K562 (cell line): ENCODE measurements around the gene OR2T29. TPM values are rescaled to one million over a fixed set of nuclear protein-coding genes. Genes with fewer than 3 reads are reported as not detected.

ENCODE experiments used
- ATAC-seq: fragments of 200-7000 bp; cut with Tn5 transposase; 3 replicates; pipeline ENCODE4 v1.9.1; 2020; ENCODE audit warnings: moderate library complexity
- BruUV-seq: library from RNA; stranded (reverse); fragments of 400-500 nt; replicated peaks from 2 replicates; lab custom pipeline; 2021; lab: Mats Ljungman, UMichigan
- CTCF ChIA-PET: fragments of 300-600 bp; formaldehyde crosslinking; extraction: SDS; loops from one replicate; lab custom pipeline; 2021; ENCODE audit warnings: low intra/inter-chr PET ratio; lab: Yijun Ruan, JAX
- POLR2A ChIA-PET: fragments of 300-600, 350-650 bp; sonication (Branson Sonifier 250); formaldehyde crosslinking; extraction: SDS; loops from one replicate; lab custom pipeline; 2021; ENCODE audit warnings: antibody characterized with exemption, inconsistent platforms; lab: Yijun Ruan, JAX
- DNase-seq, 4 experiments: peaks; one replicate each; pipeline versions ENCODE4 v3.0.0 to v3.0.0-alpha.2; 2011 to 2018; ENCODE audit warnings: low spot score in 3 of 4, mixed read lengths in 3 of 4; ENCODE audit errors: extremely low read depth in 1 of 4
- FAIRE-seq: peaks from 2 replicates; lab custom pipeline; 2011; peaks lifted over from hg19 to GRCh38; lab: Jason Lieb, UNC
- H2AFZ ChIP-seq: 2 replicates; pipeline ENCODE4 v1.6.0; 2011; ENCODE audit warnings: low read depth, low read length, control low read depth, inconsistent platforms
- H3K27ac ChIP-seq: fragments of 200-600 bp; 3 replicates; pipeline ENCODE4 v1.8.0; 2011; ENCODE audit warnings: low read depth, mild to moderate bottlenecking, control low read depth, inconsistent platforms, low read length, moderate library complexity, mixed read lengths; ENCODE audit errors: extremely low read depth
- H3K27me3 ChIP-seq, 2 experiments: fragments of 300-600 bp in 1 of 2; 2 replicates in 1 of 2; 3 replicates in 1 of 2; pipeline versions ENCODE4 v1.6.0 to v1.8.0; 2011; ENCODE audit warnings: inconsistent platforms in 2 of 2, low read length in 2 of 2, mild to moderate bottlenecking in 1 of 2, mixed read lengths in 1 of 2, moderate library complexity in 1 of 2; ENCODE audit not compliant: control insufficient read depth in 2 of 2, insufficient read depth in 2 of 2
- H3K36me3 ChIP-seq: fragments of 300-600 bp; 3 replicates; pipeline ENCODE4 v1.8.0; 2011; ENCODE audit warnings: mild to moderate bottlenecking, low read length, inconsistent platforms; ENCODE audit not compliant: control insufficient read depth, insufficient read depth
- H3K4me1 ChIP-seq, 2 experiments: fragments of 200-600 bp in 1 of 2; replicated peaks in 1 of 2; 2 replicates in 1 of 2; 3 replicates in 1 of 2; pipeline versions ENCODE4 v1.5.1 to v1.8.0; 2011; ENCODE audit warnings: inconsistent platforms in 2 of 2, low read length in 2 of 2, mild to moderate bottlenecking in 1 of 2, mixed read lengths in 1 of 2, moderate library complexity in 1 of 2; ENCODE audit not compliant: control insufficient read depth in 2 of 2, insufficient read depth in 2 of 2
- H3K4me2 ChIP-seq: 2 replicates; pipeline ENCODE4 v1.6.1; 2011; ENCODE audit warnings: low read length, control low read depth, inconsistent platforms, mixed read lengths; ENCODE audit not compliant: insufficient read depth
- H3K4me3 ChIP-seq: fragments of 200-600 bp; sonication (generic), shearing (Covaris generic); 2 replicates; pipeline ENCODE4 v1.5.1; 2016; ENCODE audit warnings: control low read depth, inconsistent platforms
- H3K79me2 ChIP-seq: fragments of 200-600 bp; 3 replicates; pipeline ENCODE4 v1.8.0; 2011; ENCODE audit warnings: low read length, inconsistent platforms; ENCODE audit not compliant: control insufficient read depth, insufficient read depth
- H3K9ac ChIP-seq, 2 experiments: 2 replicates each; pipeline versions ENCODE4 v1.6.0 to v1.6.1; 2011; ENCODE audit warnings: low read depth in 2 of 2, low read length in 2 of 2, control low read depth in 1 of 2, inconsistent platforms in 1 of 2, mild to moderate bottlenecking in 1 of 2, mixed read lengths in 1 of 2; ENCODE audit not compliant: insufficient read depth in 1 of 2
- H3K9me1 ChIP-seq: one replicate; pipeline ENCODE4 v1.6.0; 2011; ENCODE audit warnings: inconsistent platforms, mild to moderate bottlenecking, low read length, moderate library complexity; ENCODE audit not compliant: control insufficient read depth, insufficient read depth
- H3K9me3 ChIP-seq: replicated peaks from 2 replicates; pipeline ENCODE4 v1.5.1; 2011; ENCODE audit warnings: low read depth, low read length, inconsistent platforms; ENCODE audit not compliant: control insufficient read depth, insufficient read depth
- H4K20me1 ChIP-seq: replicated peaks from 2 replicates; pipeline ENCODE4 v1.6.1; 2011; ENCODE audit warnings: low read length, inconsistent platforms, mixed read lengths; ENCODE audit not compliant: control insufficient read depth, insufficient read depth
- ATF3 ChIP-seq, 2 experiments: fragments of 450-650 bp in 1 of 2; sonication (generic) in 1 of 2; formaldehyde crosslinking in 1 of 2; IDR thresholded peaks in 1 of 2; conservative IDR thresholded peaks in 1 of 2; 2 replicates each; pipeline versions ENCODE4 v1.6.1 to v1.8.1; 2016 to 2023; ENCODE audit warnings: mild to moderate bottlenecking in 2 of 2, moderate library complexity in 2 of 2, inconsistent platforms in 1 of 2, missing genetic modification reagents in 1 of 2
- CEBPG ChIP-seq, 3 experiments: fragments of 200-800 bp in 1 of 3; sonication (Bioruptor generic) in 1 of 3; sonication (generic) in 1 of 3; formaldehyde crosslinking in 1 of 3; IDR thresholded peaks in 2 of 3; conservative IDR thresholded peaks in 1 of 3; 2 replicates each; pipeline versions ENCODE4 v1.6.1 to v1.8.0; 2016 to 2022; ENCODE audit warnings: missing compliant biosample characterization in 2 of 3, missing genetic modification characterization in 2 of 3, mild to moderate bottlenecking in 1 of 3, missing genetic modification reagents in 1 of 3
- CXXC5 ChIP-seq: fragments of 250-450 bp; sonication (Bioruptor Pico); IDR thresholded peaks from 2 replicates; pipeline ENCODE4 v1.8.0; 2022; ENCODE audit warnings: inconsistent platforms, mild to moderate bottlenecking, moderate library complexity
- DMBX1 ChIP-seq: fragments of 250-450 bp; sonication (Bioruptor Pico); IDR thresholded peaks from 2 replicates; pipeline ENCODE4 v1.8.0; 2022; ENCODE audit warnings: inconsistent platforms, mild to moderate bottlenecking, moderate library complexity, borderline replicate concordance
- L3MBTL2 ChIP-seq: fragments of 450-650 bp; IDR thresholded peaks from 2 replicates; pipeline ENCODE4 v1.6.1; 2016; ENCODE audit warnings: mild to moderate bottlenecking, moderate library complexity
- MGA ChIP-seq: fragments of 450-650 bp; IDR thresholded peaks from 2 replicates; pipeline ENCODE4 v1.6.1; 2016; ENCODE audit warnings: mild to moderate bottlenecking, moderate library complexity
- NR1H2 ChIP-seq: sonication (generic); formaldehyde crosslinking; IDR thresholded peaks from 2 replicates; pipeline ENCODE4 v1.4.0; 2020; ENCODE audit warnings: mild to moderate bottlenecking, missing genetic modification reagents
- RBM17 ChIP-seq: fragments of 200-400 bp; formaldehyde crosslinking; IDR thresholded peaks from 2 replicates; pipeline ENCODE4 v1.6.1; 2017; ENCODE audit warnings: low read depth, mild to moderate bottlenecking, low read length, borderline replicate concordance
- SMAD4 ChIP-seq: fragments of 250-450 bp; sonication (Bioruptor Pico); conservative IDR thresholded peaks from 2 replicates; pipeline ENCODE4 v1.8.0; 2021; ENCODE audit warnings: inconsistent platforms, mild to moderate bottlenecking, moderate library complexity
- WGBS: fragments of 100-300 bp; shearing (Covaris generic); methylation state at CpG from one replicate; pipeline ENCODE4 v1.1.6; 2016; ENCODE audit warnings: low coverage, mixed read lengths; ENCODE audit not compliant: insufficient coverage; ENCODE audit errors: missing lambda C conversion rate; 5-methylcytosine and 5-hydroxymethylcytosine counted together
- in situ Hi-C: fragments of 300-500 bp; cut with MboI; formaldehyde crosslinking; loops from 4 replicates; pipeline ENCODE4 v1.15.0; 2018; ENCODE audit warnings: inconsistent platforms, mixed read lengths
- intact Hi-C: fragments of 100-400 bp; cut with micrococcal nuclease; formaldehyde crosslinking; loops from 2 replicates; pipeline ENCODE4 v1.14.2; 2022
- polyA plus RNA-seq, 8 experiments: library from polyadenylated mRNA; depleted of rRNA in 4 of 8; stranded (reverse) in 5 of 8; unstranded in 3 of 8; fragments of >200 nt; fragmentation: Nextera tagmentation in 2 of 8; fragmentation: Illumina TruSeq in 1 of 8; extraction: Ambion mirVana in 2 of 8; extraction: Trizol in 1 of 8; gene quantifications; 2 replicates each; pipeline versions ENCODE4 v1.2.1 to v1.2.3, GENCODE V29; 2011 to 2014; ENCODE audit warnings: inconsistent platforms in 1 of 8, missing spikeins in 1 of 8
- total RNA-seq, 7 experiments: library from RNA; depleted of rRNA in 6 of 7; stranded (reverse); fragments of >200 nt in 6 of 7; fragmentation: Illumina TruSeq in 2 of 7; extraction: Trizol in 2 of 7; gene quantifications; 2 replicates each; pipeline versions ENCODE4 v1.2.1 to v1.2.3, GENCODE V29; 2011 to 2021; ENCODE audit warnings: low replicate concordance in 1 of 7

Gene OR2T29
- total and polyA plus RNA-seq, 9 of the 15 experiments (the other 6 are each of a cell fraction or from before 2014, with no cell fraction given), result not detected

GRCh38 chr1:248597589-248597988 lies 35.0 kb upstream of the OR2T29 start, which contains the start of gene OR2T10:
OR2T10 (minus strand) TSS chr1:248597700; CDS start chr1:248593768, 3,932 bp downstream.
- TF ChIP-seq RBM17 (no peak), SMAD4 (CRISPR knock-in tag) (peak; percentile 64), NR1H2 (no peak), CEBPG (CRISPR knock-in tag; IDR thresholded peaks at IDR 0.05) (no peak), CEBPG (tag; conservative IDR thresholded peaks at IDR 0.05 in 1 of 2, IDR thresholded peaks at IDR 0.05 in 1 of 2) (peak in 1 of 2 experiments; percentile 44; a peak in 1 of 4 replicates), L3MBTL2 (peak; percentile 61; the same call in 1 of the 2 replicates), DMBX1 (CRISPR knock-in tag) (peak; percentile 74; the same call in 1 of the 2 replicates), ATF3 (IDR thresholded peaks at IDR 0.05) (peak; percentile 33), ATF3 (CRISPR knock-in tag; conservative IDR thresholded peaks at IDR 0.05) (no peak), CXXC5 (CRISPR knock-in tag) (peak; percentile 34; the same call in 1 of the 2 replicates), MGA (peak; percentile 63)

More at GRCh38 chr1:248597589-248597988, 35.0 kb upstream of the OR2T29 start, which contains the start of gene OR2T10:
- FAIRE-seq (no peak), ATAC-seq (no peak), DNase-seq (no peak)
- no peaks in the 10 kb centered on the region for H3K9me1 ChIP-seq
- in situ Hi-C loops, result no loop called here
- no peaks in the 10 kb centered on the region for H3K9me3 ChIP-seq
- no TSS peak for BruUV-seq
- H4K20me1 ChIP-seq, result no peaks in the 10 kb centered on the region
- POLR2A ChIA-PET, result no interaction called here
- no peak within 1 kb of the TSS for H3K4me3 ChIP-seq
- peak within 1 kb of the TSS; percentile 61; the same call in 1 of the 3 replicates for H3K27ac ChIP-seq
- no peak within 1 kb of the TSS for H3K4me2 ChIP-seq
- CTCF ChIA-PET, result no interaction called here
- 0 out of 2 replicates have a peak within 1 kb of the TSS, but pooled peaks have one; percentile 34 for H2AFZ ChIP-seq
- WGBS, result 33% methylated on average over 1 of the region's 6 CpGs
- intact Hi-C loops, result no loop called here
- H3K9ac ChIP-seq, result no peak within 1 kb of the TSS
- H3K27me3 ChIP-seq, result no peaks in the 10 kb centered on the region
- H3K36me3 ChIP-seq, result no peaks in the 10 kb centered on the region
- H3K79me2 ChIP-seq, result no peaks in the 10 kb centered on the region
- H3K4me1 ChIP-seq, result no peaks in the 10 kb centered on the region; a peak in 1 of 5 replicates
